GM19035 (cell line): ENCODE results near the gene NEMP2.

Experiments
- ATAC-seq: cut with Tn5 transposase; IDR thresholded peaks from one replicate; pipeline ENCODE4 v1.9.1; 2021; ENCODE audit not compliant: unreplicated experiment

The NEMP2 gene

GRCh38 chr2:190458352-190459107, 76.0 kb downstream of the NEMP2 start:
- ATAC-seq, result no peak

- ATAC-seq, result no peak
Observed at GRCh38 chr2:190457256-190457655, 77.3 kb downstream of the NEMP2 start.

GRCh38 chr2:190456833-190457232, 77.7 kb downstream of the NEMP2 start:
- no peak for ATAC-seq

GRCh38 chr2:190455358-190456095, 79.0 kb downstream of the NEMP2 start:
- no peak for ATAC-seq

- ATAC-seq, result no peak
Observed at GRCh38 chr2:190454795-190455194, 79.7 kb downstream of the NEMP2 start.
